Measurements from ENCODE around the gene SLC9A9. TPM values are rescaled to one million over a fixed set of nuclear protein-coding genes. Genes with fewer than 3 reads are reported as not detected.

The SLC9A9 gene
- total and polyA plus RNA-seq, 4 donors: 3.3 to 15.0 (median 6.1) TPM

DNA sequence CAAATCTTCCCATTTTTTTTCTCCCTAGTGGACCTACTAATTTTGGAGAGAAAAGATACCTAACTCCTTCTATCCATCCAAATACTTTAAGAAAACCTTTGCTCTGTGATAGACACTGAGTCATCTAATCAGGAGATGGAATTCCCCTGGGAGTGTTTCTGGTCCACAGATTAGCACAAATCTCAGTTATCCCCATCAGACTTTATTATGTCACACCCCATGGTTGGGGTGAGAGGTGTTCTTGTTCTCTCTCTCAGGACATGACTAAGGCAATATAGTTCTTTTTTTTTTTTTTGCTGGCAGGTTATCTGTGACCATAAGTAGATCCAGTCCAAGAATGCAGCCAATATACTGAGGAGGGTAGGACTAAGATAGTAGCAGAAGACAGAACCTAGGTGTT, 15.8 kb downstream of the SLC9A9 start:
- no peaks in the 10 kb centered on the region for H3K9me3 ChIP-seq (ENCODE audit: control insufficient read depth in 4 of 4, low read length in 3 of 4)
- H3K27ac ChIP-seq (ENCODE audit: low read depth in 1 of 2, low read length in 2 of 2): no peak overlapping the region
- no peak for TF ChIP-seq FOXA1 (IDR thresholded peaks at IDR 0.05)
- no peak for TF ChIP-seq EGR1 (IDR thresholded peaks at IDR 0.05; ENCODE audit: low read depth in 2 of 2)
- TF ChIP-seq RXRA (IDR thresholded peaks at IDR 0.05): no peak
- no peak for TF ChIP-seq HNF4G (IDR thresholded peaks at IDR 0.05)
- TF ChIP-seq TAF1 (conservative IDR thresholded peaks at IDR 0.05): no peak
- no peak for TF ChIP-seq FOXA2 (IDR thresholded peaks at IDR 0.05)
- TF ChIP-seq, protein P1, sequence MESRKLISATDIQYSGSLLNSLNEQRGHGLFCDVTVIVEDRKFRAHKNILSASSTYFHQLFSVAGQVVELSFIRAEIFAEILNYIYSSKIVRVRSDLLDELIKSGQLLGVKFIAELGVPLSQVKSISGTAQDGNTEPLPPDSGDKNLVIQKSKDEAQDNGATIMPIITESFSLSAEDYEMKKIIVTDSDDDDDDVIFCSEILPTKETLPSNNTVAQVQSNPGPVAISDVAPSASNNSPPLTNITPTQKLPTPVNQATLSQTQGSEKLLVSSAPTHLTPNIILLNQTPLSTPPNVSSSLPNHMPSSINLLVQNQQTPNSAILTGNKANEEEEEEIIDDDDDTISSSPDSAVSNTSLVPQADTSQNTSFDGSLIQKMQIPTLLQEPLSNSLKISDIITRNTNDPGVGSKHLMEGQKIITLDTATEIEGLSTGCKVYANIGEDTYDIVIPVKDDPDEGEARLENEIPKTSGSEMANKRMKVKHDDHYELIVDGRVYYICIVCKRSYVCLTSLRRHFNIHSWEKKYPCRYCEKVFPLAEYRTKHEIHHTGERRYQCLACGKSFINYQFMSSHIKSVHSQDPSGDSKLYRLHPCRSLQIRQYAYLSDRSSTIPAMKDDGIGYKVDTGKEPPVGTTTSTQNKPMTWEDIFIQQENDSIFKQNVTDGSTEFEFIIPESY (IDR thresholded peaks at IDR 0.05): no peak
- TF ChIP-seq, protein P2, sequence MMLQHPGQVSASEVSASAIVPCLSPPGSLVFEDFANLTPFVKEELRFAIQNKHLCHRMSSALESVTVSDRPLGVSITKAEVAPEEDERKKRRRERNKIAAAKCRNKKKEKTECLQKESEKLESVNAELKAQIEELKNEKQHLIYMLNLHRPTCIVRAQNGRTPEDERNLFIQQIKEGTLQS (IDR thresholded peaks at IDR 0.05): no peak
- TF ChIP-seq, protein P3, sequence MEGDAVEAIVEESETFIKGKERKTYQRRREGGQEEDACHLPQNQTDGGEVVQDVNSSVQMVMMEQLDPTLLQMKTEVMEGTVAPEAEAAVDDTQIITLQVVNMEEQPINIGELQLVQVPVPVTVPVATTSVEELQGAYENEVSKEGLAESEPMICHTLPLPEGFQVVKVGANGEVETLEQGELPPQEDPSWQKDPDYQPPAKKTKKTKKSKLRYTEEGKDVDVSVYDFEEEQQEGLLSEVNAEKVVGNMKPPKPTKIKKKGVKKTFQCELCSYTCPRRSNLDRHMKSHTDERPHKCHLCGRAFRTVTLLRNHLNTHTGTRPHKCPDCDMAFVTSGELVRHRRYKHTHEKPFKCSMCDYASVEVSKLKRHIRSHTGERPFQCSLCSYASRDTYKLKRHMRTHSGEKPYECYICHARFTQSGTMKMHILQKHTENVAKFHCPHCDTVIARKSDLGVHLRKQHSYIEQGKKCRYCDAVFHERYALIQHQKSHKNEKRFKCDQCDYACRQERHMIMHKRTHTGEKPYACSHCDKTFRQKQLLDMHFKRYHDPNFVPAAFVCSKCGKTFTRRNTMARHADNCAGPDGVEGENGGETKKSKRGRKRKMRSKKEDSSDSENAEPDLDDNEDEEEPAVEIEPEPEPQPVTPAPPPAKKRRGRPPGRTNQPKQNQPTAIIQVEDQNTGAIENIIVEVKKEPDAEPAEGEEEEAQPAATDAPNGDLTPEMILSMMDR (IDR thresholded peaks at IDR 0.05; ENCODE audit: low read depth, low read length, missing input control): no peak
- TF ChIP-seq SP1 (IDR thresholded peaks at IDR 0.05): no peak
- no peak for TF ChIP-seq RAD21 (IDR thresholded peaks at IDR 0.05)
- TF ChIP-seq, protein P4, sequence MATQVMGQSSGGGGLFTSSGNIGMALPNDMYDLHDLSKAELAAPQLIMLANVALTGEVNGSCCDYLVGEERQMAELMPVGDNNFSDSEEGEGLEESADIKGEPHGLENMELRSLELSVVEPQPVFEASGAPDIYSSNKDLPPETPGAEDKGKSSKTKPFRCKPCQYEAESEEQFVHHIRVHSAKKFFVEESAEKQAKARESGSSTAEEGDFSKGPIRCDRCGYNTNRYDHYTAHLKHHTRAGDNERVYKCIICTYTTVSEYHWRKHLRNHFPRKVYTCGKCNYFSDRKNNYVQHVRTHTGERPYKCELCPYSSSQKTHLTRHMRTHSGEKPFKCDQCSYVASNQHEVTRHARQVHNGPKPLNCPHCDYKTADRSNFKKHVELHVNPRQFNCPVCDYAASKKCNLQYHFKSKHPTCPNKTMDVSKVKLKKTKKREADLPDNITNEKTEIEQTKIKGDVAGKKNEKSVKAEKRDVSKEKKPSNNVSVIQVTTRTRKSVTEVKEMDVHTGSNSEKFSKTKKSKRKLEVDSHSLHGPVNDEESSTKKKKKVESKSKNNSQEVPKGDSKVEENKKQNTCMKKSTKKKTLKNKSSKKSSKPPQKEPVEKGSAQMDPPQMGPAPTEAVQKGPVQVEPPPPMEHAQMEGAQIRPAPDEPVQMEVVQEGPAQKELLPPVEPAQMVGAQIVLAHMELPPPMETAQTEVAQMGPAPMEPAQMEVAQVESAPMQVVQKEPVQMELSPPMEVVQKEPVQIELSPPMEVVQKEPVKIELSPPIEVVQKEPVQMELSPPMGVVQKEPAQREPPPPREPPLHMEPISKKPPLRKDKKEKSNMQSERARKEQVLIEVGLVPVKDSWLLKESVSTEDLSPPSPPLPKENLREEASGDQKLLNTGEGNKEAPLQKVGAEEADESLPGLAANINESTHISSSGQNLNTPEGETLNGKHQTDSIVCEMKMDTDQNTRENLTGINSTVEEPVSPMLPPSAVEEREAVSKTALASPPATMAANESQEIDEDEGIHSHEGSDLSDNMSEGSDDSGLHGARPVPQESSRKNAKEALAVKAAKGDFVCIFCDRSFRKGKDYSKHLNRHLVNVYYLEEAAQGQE (IDR thresholded peaks at IDR 0.05): no peak
- no peak for DNase-seq (ENCODE audit: low spot score)
- no peak overlapping the region for H3K9ac ChIP-seq (ENCODE audit: low read depth in 1 of 2, low read length in 2 of 2)
- peaks cover 0 to 4% (median 0%) of the 10 kb centered on the region in 4 donors for H3K27me3 ChIP-seq (ENCODE audit: control insufficient read depth in 4 of 4, insufficient read depth in 4 of 4, low read length in 3 of 4)
- no peaks in the 10 kb centered on the region for H3K4me1 ChIP-seq (ENCODE audit: control insufficient read depth in 4 of 4, insufficient read depth in 4 of 4, low read length in 3 of 4)
- no peaks in the 10 kb centered on the region for H3K36me3 ChIP-seq (ENCODE audit: control insufficient read depth in 4 of 4, insufficient read depth in 3 of 4, low read depth in 1 of 4, low read length in 3 of 4)
- H3K4me3 ChIP-seq (ENCODE audit: low read depth in 1 of 3, low read length in 3 of 3): no peak overlapping the region

DNA sequence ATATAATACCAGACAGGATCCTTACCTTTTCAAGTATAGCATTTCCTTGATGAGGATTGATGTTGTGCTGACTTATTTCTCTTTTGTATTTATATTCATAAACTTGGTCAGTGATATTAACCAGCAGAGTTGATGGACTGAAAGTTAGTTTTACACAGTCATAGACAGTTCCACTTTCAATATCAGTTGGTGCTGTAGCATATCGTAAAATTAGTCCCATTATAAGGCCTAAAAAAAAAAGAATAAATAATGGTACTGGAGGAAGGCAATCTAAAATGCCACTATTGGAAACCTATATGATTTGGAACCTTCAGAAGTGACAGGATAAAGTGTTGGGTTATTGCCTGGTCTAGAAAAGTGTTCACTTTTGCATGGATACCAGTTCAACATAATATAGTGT, 16.3 kb downstream of the SLC9A9 start:
- no peaks in the 10 kb centered on the region for H3K9me3 ChIP-seq (ENCODE audit: control insufficient read depth in 4 of 4, low read length in 3 of 4)
- no peak for DNase-seq (ENCODE audit: low spot score)
- H3K9ac ChIP-seq (ENCODE audit: low read depth in 1 of 2, low read length in 2 of 2): no peak overlapping the region
- H3K4me3 ChIP-seq (ENCODE audit: low read depth in 1 of 3, low read length in 3 of 3): no peak overlapping the region
- 71% methylated on average over 1 of the region's 1 CpG for WGBS
- no peaks in the 10 kb centered on the region for H3K36me3 ChIP-seq (ENCODE audit: control insufficient read depth in 4 of 4, insufficient read depth in 3 of 4, low read depth in 1 of 4, low read length in 3 of 4)
- no peak overlapping the region for H3K27ac ChIP-seq (ENCODE audit: low read depth in 1 of 2, low read length in 2 of 2)
- no peaks in the 10 kb centered on the region for H3K4me1 ChIP-seq (ENCODE audit: control insufficient read depth in 4 of 4, insufficient read depth in 4 of 4, low read length in 3 of 4)
- H3K27me3 ChIP-seq (ENCODE audit: control insufficient read depth in 4 of 4, insufficient read depth in 4 of 4, low read length in 3 of 4): peaks cover 0 to 4% (median 0%) of the 10 kb centered on the region in 4 donors
- no peak for TF ChIP-seq RXRA (IDR thresholded peaks at IDR 0.05)
- no peak for TF ChIP-seq FOXA1 (IDR thresholded peaks at IDR 0.05)
- TF ChIP-seq HNF4G (IDR thresholded peaks at IDR 0.05): no peak
- no peak for TF ChIP-seq FOXA2 (IDR thresholded peaks at IDR 0.05)
- TF ChIP-seq, protein P5, sequence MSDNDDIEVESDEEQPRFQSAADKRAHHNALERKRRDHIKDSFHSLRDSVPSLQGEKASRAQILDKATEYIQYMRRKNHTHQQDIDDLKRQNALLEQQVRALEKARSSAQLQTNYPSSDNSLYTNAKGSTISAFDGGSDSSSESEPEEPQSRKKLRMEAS (IDR thresholded peaks at IDR 0.05): no peak
- TF ChIP-seq NR2F2 (IDR thresholded peaks at IDR 0.05): no peak
- TF ChIP-seq, protein P3 (IDR thresholded peaks at IDR 0.05; ENCODE audit: low read depth, low read length, missing input control): no peak
- no peak for TF ChIP-seq YY1 (IDR thresholded peaks at IDR 0.05)
- TF ChIP-seq, protein P2 (IDR thresholded peaks at IDR 0.05): no peak
- TF ChIP-seq, protein P4 (IDR thresholded peaks at IDR 0.05): no peak
- TF ChIP-seq RAD21 (IDR thresholded peaks at IDR 0.05): no peak
- no peak for TF ChIP-seq EGR1 (IDR thresholded peaks at IDR 0.05; ENCODE audit: low read depth in 2 of 2)
- no peak for TF ChIP-seq HNF4A (conservative IDR thresholded peaks at IDR 0.05)
- no peak for TF ChIP-seq TAF1 (conservative IDR thresholded peaks at IDR 0.05)
- no peak for TF ChIP-seq JUND (IDR thresholded peaks at IDR 0.05)
- TF ChIP-seq SP1 (IDR thresholded peaks at IDR 0.05): no peak
